ENCODE data around the gene NLGN4X. TPM values are rescaled to one million over a fixed set of nuclear protein-coding genes. Genes with fewer than 3 reads are reported as not detected.

NLGN4X gene
- polyA plus RNA-seq, 1 donor from 2014 or later: 18.0 TPM

DNA sequence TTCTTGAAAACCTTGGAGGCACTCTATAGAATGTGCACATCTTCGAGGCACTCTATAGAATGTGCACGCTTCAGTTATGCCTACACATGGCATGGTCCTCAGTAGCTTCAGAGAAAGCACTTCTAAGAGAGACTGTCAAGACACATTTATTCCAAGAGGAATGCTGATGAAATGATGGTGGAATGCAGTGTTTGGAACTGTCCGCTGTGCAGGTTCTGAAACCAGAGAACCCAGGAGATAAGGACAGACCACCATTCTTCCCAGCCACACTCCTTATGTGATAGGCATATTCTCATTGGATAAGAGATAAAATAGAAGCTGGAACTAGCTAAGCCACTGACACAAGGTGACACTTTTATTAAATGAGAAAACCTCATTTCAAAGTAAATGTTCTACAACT is 263.3 kb downstream of the NLGN4X start:
- no peaks in the 10 kb centered on the region for H3K79me2 ChIP-seq (replicated peaks; ENCODE audit: insufficient read depth, low read length)
- H3K9ac ChIP-seq (ENCODE audit: low read length): no peak overlapping the region
- H3K4me2 ChIP-seq (ENCODE audit: low read length): no peak overlapping the region
- no peaks in the 10 kb centered on the region for H3F3A ChIP-seq (ENCODE audit: insufficient read depth, low read length, poor library complexity, severe bottlenecking)
- TF ChIP-seq, protein P1, sequence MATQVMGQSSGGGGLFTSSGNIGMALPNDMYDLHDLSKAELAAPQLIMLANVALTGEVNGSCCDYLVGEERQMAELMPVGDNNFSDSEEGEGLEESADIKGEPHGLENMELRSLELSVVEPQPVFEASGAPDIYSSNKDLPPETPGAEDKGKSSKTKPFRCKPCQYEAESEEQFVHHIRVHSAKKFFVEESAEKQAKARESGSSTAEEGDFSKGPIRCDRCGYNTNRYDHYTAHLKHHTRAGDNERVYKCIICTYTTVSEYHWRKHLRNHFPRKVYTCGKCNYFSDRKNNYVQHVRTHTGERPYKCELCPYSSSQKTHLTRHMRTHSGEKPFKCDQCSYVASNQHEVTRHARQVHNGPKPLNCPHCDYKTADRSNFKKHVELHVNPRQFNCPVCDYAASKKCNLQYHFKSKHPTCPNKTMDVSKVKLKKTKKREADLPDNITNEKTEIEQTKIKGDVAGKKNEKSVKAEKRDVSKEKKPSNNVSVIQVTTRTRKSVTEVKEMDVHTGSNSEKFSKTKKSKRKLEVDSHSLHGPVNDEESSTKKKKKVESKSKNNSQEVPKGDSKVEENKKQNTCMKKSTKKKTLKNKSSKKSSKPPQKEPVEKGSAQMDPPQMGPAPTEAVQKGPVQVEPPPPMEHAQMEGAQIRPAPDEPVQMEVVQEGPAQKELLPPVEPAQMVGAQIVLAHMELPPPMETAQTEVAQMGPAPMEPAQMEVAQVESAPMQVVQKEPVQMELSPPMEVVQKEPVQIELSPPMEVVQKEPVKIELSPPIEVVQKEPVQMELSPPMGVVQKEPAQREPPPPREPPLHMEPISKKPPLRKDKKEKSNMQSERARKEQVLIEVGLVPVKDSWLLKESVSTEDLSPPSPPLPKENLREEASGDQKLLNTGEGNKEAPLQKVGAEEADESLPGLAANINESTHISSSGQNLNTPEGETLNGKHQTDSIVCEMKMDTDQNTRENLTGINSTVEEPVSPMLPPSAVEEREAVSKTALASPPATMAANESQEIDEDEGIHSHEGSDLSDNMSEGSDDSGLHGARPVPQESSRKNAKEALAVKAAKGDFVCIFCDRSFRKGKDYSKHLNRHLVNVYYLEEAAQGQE (IDR thresholded peaks at IDR 0.05; ENCODE audit: borderline replicate concordance): no peak
- TF ChIP-seq EZH2 (IDR thresholded peaks at IDR 0.05; ENCODE audit: borderline replicate concordance, insufficient read depth, low read length, poor library complexity, severe bottlenecking) (no peak), RAD21 (conservative IDR thresholded peaks at IDR 0.05) (no peak), MXI1 (conservative IDR thresholded peaks at IDR 0.05; ENCODE audit: poor library complexity, severe bottlenecking) (no peak), TAF1 (IDR thresholded peaks at IDR 0.05; ENCODE audit: low read depth) (no peak), POLR2AphosphoS5 (IDR thresholded peaks at IDR 0.05) (no peak), SMC3 (conservative IDR thresholded peaks at IDR 0.05; ENCODE audit: poor library complexity) (no peak), EP300 (conservative IDR thresholded peaks at IDR 0.05; ENCODE audit: poor library complexity, severe bottlenecking) (no peak)
- TF ChIP-seq, protein P2, sequence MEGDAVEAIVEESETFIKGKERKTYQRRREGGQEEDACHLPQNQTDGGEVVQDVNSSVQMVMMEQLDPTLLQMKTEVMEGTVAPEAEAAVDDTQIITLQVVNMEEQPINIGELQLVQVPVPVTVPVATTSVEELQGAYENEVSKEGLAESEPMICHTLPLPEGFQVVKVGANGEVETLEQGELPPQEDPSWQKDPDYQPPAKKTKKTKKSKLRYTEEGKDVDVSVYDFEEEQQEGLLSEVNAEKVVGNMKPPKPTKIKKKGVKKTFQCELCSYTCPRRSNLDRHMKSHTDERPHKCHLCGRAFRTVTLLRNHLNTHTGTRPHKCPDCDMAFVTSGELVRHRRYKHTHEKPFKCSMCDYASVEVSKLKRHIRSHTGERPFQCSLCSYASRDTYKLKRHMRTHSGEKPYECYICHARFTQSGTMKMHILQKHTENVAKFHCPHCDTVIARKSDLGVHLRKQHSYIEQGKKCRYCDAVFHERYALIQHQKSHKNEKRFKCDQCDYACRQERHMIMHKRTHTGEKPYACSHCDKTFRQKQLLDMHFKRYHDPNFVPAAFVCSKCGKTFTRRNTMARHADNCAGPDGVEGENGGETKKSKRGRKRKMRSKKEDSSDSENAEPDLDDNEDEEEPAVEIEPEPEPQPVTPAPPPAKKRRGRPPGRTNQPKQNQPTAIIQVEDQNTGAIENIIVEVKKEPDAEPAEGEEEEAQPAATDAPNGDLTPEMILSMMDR (IDR thresholded peaks at IDR 0.05; ENCODE audit: poor library complexity, severe bottlenecking): no peak
- no peaks in the 10 kb centered on the region for H3K27me3 ChIP-seq (ENCODE audit: insufficient read depth, low read depth, low read length)
- H3K9me3 ChIP-seq (ENCODE audit: low read length): no peaks in the 10 kb centered on the region
- no peak overlapping the region for H3K27ac ChIP-seq (ENCODE audit: low read length)
- no peaks in the 10 kb centered on the region for H4K20me1 ChIP-seq (ENCODE audit: insufficient read depth)
- H3K4me3 ChIP-seq (ENCODE audit: low read length): no peak overlapping the region
- no peak overlapping the region for H2AFZ ChIP-seq (ENCODE audit: low read depth, low read length)
- no peaks in the 10 kb centered on the region for H3K36me3 ChIP-seq (ENCODE audit: insufficient read depth, low read length)
- no peaks in the 10 kb centered on the region for H3K9me2 ChIP-seq (ENCODE audit: insufficient read depth, low read length)

DNA sequence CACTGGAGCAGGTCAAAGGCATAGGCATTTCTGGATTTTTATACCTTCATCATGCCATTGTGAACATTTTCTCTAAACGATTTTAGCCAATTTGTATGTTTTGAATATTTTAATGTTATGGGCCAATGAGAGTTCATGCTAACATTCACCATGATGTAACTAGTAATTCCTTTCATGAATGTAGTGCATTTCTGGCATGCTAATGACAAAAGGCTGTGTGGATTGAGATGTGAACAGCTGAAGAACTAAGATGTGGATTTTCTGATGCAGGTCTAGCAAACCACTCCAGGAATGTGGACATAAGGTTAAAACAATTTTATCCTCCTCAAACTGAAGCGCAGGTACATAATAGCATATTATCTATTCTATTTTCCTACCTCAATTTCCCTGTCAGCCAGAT is 269.4 kb downstream of the NLGN4X start:
- Histone ChIP-seq H3K9me2 (ENCODE audit: insufficient read depth, low read length) (no peaks in the 10 kb centered on the region), H3K4me2 (ENCODE audit: low read length) (no peak overlapping the region), H3K79me2 (replicated peaks; ENCODE audit: insufficient read depth, low read length) (no peaks in the 10 kb centered on the region), H2AFZ (ENCODE audit: low read depth, low read length) (no peak overlapping the region), H3F3A (ENCODE audit: insufficient read depth, low read length, poor library complexity, severe bottlenecking) (no peaks in the 10 kb centered on the region), H3K4me3 (ENCODE audit: low read length) (no peak overlapping the region), H3K9me3 (ENCODE audit: low read length) (no peaks in the 10 kb centered on the region), H3K9ac (ENCODE audit: low read length) (no peak overlapping the region), H3K27me3 (ENCODE audit: insufficient read depth, low read depth, low read length) (no peaks in the 10 kb centered on the region), H3K36me3 (ENCODE audit: insufficient read depth, low read length) (no peaks in the 10 kb centered on the region), H3K27ac (ENCODE audit: low read length) (no peak overlapping the region), H4K20me1 (ENCODE audit: insufficient read depth) (no peaks in the 10 kb centered on the region)
- TF ChIP-seq, protein P2 (IDR thresholded peaks at IDR 0.05; ENCODE audit: poor library complexity, severe bottlenecking): no peak
- TF ChIP-seq RAD21 (conservative IDR thresholded peaks at IDR 0.05) (no peak), EP300 (conservative IDR thresholded peaks at IDR 0.05; ENCODE audit: poor library complexity, severe bottlenecking) (no peak), EZH2 (IDR thresholded peaks at IDR 0.05; ENCODE audit: borderline replicate concordance, insufficient read depth, low read length, poor library complexity, severe bottlenecking) (no peak), SMC3 (conservative IDR thresholded peaks at IDR 0.05; ENCODE audit: poor library complexity) (no peak), TAF1 (IDR thresholded peaks at IDR 0.05; ENCODE audit: low read depth) (no peak), MXI1 (conservative IDR thresholded peaks at IDR 0.05; ENCODE audit: poor library complexity, severe bottlenecking) (no peak), POLR2AphosphoS5 (IDR thresholded peaks at IDR 0.05) (no peak)
- TF ChIP-seq, protein P1 (IDR thresholded peaks at IDR 0.05; ENCODE audit: borderline replicate concordance): no peak
